Measurements from ENCODE around the gene LAMB4.

DNA sequence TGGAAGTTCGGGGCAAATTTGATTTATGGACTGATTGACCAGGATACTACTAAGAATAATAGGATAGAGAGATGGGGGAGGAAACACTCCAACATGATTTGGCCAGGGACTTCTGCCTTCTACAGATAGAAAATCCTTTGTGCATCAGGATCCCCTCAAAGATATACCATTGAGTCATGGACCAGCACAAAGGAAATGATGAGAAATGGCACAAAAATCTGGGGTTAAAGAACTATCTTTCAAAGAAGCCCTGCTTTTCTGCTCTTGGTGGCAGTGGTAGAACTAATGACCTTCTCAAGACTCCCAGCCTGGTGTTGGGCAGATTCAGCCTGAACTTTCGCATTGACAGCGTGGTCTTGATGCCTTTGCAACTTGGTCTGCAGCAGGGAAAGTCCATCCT is 99.6 kb downstream of the LAMB4 start:
- no peak for TF ChIP-seq CTCF (IDR thresholded peaks at IDR 0.05 in 8 of 11, conservative IDR thresholded peaks at IDR 0.05 in 3 of 11)
- no peak for TF ChIP-seq POLR2A (IDR thresholded peaks at IDR 0.05)
